GM12878 (cell line): ENCODE data around the gene SCG3.

Source experiments
- BRCA1 ChIP-seq: IDR thresholded peaks from 2 replicates; pipeline ENCODE4 v1.6.1; 2011; ENCODE audit warnings: low read depth, low read length, improper control_type of control experiment
- EZH2 ChIP-seq: IDR thresholded peaks from 2 replicates; pipeline ENCODE4 v1.6.1; 2012; ENCODE audit warnings: low read depth, mild to moderate bottlenecking, control low read depth, inconsistent platforms, low read length, borderline replicate concordance; ENCODE audit not compliant: control insufficient read depth
- HDAC2 ChIP-seq: fragments of 200-600 bp; sonication (generic); IDR thresholded peaks from 2 replicates; pipeline ENCODE4 v1.6.1; 2017
- JUNB ChIP-seq: IDR thresholded peaks from 2 replicates; pipeline ENCODE4 v1.6.1; 2016; ENCODE audit warnings: antibody characterized with exemption, mild to moderate bottlenecking
- NFYB ChIP-seq: IDR thresholded peaks from 2 replicates; pipeline ENCODE4 v1.6.1; 2011; ENCODE audit warnings: low read depth, mild to moderate bottlenecking, low read length, improper control_type of control experiment, moderate library complexity; ENCODE audit not compliant: insufficient read depth
- POLR2A ChIP-seq: IDR thresholded peaks from 2 replicates; pipeline ENCODE4 v1.6.1; 2011; ENCODE audit warnings: low read depth, mild to moderate bottlenecking, low read length
- POLR2AphosphoS5 ChIP-seq: IDR thresholded peaks from 2 replicates; pipeline ENCODE4 v1.6.1; 2011; ENCODE audit warnings: mild to moderate bottlenecking, low read length, inconsistent platforms
- RAD21 ChIP-seq: IDR thresholded peaks from 2 replicates; pipeline ENCODE4 v1.6.1; 2011; ENCODE audit warnings: mild to moderate bottlenecking, low read depth, low read length, moderate library complexity; ENCODE audit not compliant: insufficient read depth
- YBX1 ChIP-seq: fragments of 450-650 bp; IDR thresholded peaks from 2 replicates; pipeline ENCODE4 v1.6.1; 2016; ENCODE audit warnings: antibody characterized with exemption
- TF ChIP-seq, protein P1 (sequence below), 3 experiments: IDR thresholded peaks in 2 of 3; conservative IDR thresholded peaks in 1 of 3; 2 replicates each; pipeline ENCODE4 v1.5.1; 2011; ENCODE audit warnings: low read depth in 3 of 3, low read length in 3 of 3, mild to moderate bottlenecking in 3 of 3, control low read depth in 2 of 3, moderate library complexity in 2 of 3, inconsistent platforms in 1 of 3, mixed read lengths in 1 of 3; ENCODE audit not compliant: control insufficient read depth in 2 of 3, insufficient read depth in 1 of 3; ENCODE audit errors: extremely low read depth in 1 of 3

DNA sequence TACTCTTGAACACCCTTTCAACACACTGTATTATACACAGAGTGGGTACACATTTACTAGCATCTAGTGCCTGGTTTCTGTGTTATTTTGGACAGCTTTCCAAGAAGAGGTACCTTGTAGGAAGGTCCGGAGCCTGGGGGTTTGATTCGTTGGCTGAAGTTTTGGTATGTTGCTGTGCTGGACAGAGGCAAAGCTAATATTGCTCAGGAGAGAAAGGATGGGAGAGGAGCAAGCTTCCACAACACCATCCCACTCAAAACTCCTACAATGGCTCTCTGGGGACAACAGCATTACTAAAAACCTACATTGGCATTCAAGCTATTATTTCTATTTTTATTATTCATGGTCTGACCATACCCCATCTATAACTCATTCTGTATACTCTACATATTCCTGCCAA is 57.2 kb downstream of the SCG3 start:
- TF ChIP-seq NFYB (no peak), YBX1 (no peak), EZH2 (no peak), HDAC2 (no peak), JUNB (no peak), BRCA1 (no peak), POLR2AphosphoS5 (no peak), POLR2A (no peak), RAD21 (no peak)
- TF ChIP-seq, protein P1, sequence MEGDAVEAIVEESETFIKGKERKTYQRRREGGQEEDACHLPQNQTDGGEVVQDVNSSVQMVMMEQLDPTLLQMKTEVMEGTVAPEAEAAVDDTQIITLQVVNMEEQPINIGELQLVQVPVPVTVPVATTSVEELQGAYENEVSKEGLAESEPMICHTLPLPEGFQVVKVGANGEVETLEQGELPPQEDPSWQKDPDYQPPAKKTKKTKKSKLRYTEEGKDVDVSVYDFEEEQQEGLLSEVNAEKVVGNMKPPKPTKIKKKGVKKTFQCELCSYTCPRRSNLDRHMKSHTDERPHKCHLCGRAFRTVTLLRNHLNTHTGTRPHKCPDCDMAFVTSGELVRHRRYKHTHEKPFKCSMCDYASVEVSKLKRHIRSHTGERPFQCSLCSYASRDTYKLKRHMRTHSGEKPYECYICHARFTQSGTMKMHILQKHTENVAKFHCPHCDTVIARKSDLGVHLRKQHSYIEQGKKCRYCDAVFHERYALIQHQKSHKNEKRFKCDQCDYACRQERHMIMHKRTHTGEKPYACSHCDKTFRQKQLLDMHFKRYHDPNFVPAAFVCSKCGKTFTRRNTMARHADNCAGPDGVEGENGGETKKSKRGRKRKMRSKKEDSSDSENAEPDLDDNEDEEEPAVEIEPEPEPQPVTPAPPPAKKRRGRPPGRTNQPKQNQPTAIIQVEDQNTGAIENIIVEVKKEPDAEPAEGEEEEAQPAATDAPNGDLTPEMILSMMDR (IDR thresholded peaks at IDR 0.05 in 2 of 3, conservative IDR thresholded peaks at IDR 0.05 in 1 of 3; ENCODE audit: control insufficient read depth in 2 of 3, extremely low read depth in 1 of 3, insufficient read depth in 1 of 3, low read depth in 3 of 3, low read length in 3 of 3), result no peak
